Measurements from ENCODE around the gene BLM.

DNA sequence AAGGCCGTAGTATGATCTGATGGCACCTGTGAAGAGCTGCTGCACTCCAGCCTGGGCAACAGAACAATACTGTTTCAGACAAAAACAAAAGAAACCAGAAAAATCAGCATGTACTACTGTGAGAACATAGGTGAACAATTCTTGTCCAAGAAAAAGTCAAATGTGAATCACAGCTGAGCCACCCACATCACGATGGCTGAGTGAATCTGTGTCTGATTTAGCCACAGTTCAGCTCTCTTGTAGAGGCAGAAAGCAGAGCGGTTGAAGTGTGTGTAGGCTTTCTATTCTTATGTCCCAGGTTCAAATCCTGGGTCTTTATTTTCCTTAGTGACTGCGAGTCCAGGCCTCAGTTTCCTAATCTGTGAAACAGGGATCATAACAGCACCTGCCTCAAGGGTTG is 146.8 kb downstream of the BLM start:
- TF ChIP-seq, protein P1, sequence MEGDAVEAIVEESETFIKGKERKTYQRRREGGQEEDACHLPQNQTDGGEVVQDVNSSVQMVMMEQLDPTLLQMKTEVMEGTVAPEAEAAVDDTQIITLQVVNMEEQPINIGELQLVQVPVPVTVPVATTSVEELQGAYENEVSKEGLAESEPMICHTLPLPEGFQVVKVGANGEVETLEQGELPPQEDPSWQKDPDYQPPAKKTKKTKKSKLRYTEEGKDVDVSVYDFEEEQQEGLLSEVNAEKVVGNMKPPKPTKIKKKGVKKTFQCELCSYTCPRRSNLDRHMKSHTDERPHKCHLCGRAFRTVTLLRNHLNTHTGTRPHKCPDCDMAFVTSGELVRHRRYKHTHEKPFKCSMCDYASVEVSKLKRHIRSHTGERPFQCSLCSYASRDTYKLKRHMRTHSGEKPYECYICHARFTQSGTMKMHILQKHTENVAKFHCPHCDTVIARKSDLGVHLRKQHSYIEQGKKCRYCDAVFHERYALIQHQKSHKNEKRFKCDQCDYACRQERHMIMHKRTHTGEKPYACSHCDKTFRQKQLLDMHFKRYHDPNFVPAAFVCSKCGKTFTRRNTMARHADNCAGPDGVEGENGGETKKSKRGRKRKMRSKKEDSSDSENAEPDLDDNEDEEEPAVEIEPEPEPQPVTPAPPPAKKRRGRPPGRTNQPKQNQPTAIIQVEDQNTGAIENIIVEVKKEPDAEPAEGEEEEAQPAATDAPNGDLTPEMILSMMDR (IDR thresholded peaks at IDR 0.05): no peak
- no peak for TF ChIP-seq POLR2AphosphoS5 (IDR thresholded peaks at IDR 0.05)
- TF ChIP-seq POLR2A (IDR thresholded peaks at IDR 0.05): no peak

Data from breast epithelium (tissue), 3 donors.